Subcutaneous abdominal adipose tissue (tissue), 5 donors: Measurements from ENCODE around the gene DLG2.

Experiments used
- H3K27ac ChIP-seq: one replicate; pipeline ENCODE4 v1.7.0; 2013; ENCODE audit warnings: low read depth, mild to moderate bottlenecking, inconsistent platforms, low read length, moderate library complexity
- H3K27me3 ChIP-seq, 5 donors: one replicate each; pipeline ENCODE4 v1.7.0; 2013; ENCODE audit warnings: low read length in 5 of 5, inconsistent platforms in 1 of 5; ENCODE audit not compliant: control insufficient read depth in 5 of 5, insufficient read depth in 4 of 5
- H3K36me3 ChIP-seq, 5 donors: one replicate each; pipeline ENCODE4 v1.7.0; 2013; ENCODE audit warnings: low read length in 5 of 5; ENCODE audit not compliant: control insufficient read depth in 5 of 5, insufficient read depth in 5 of 5
- H3K4me1 ChIP-seq, 5 donors: one replicate each; pipeline ENCODE4 v1.7.0; 2013; ENCODE audit warnings: low read length in 5 of 5, mild to moderate bottlenecking in 3 of 5, moderate library complexity in 1 of 5; ENCODE audit not compliant: control insufficient read depth in 5 of 5, insufficient read depth in 5 of 5
- H3K4me3 ChIP-seq, 5 donors: one replicate each; pipeline ENCODE4 v1.7.0; 2013; ENCODE audit warnings: low read length in 5 of 5, low read depth in 1 of 5
- H3K9ac ChIP-seq, 5 donors: one replicate each; pipeline ENCODE4 v1.7.0; 2013; ENCODE audit warnings: low read length in 5 of 5, mild to moderate bottlenecking in 4 of 5, moderate library complexity in 3 of 5
- H3K9me3 ChIP-seq, 5 donors: one replicate each; pipeline ENCODE4 v1.7.0; 2013; ENCODE audit warnings: low read length in 5 of 5; ENCODE audit not compliant: control insufficient read depth in 5 of 5
- donor health status: healthy.
- donor health status: healthy.
- donor health status: healthy.
- donor health status: healthy.
- donor health status: healthy.

Gene DLG2

DNA sequence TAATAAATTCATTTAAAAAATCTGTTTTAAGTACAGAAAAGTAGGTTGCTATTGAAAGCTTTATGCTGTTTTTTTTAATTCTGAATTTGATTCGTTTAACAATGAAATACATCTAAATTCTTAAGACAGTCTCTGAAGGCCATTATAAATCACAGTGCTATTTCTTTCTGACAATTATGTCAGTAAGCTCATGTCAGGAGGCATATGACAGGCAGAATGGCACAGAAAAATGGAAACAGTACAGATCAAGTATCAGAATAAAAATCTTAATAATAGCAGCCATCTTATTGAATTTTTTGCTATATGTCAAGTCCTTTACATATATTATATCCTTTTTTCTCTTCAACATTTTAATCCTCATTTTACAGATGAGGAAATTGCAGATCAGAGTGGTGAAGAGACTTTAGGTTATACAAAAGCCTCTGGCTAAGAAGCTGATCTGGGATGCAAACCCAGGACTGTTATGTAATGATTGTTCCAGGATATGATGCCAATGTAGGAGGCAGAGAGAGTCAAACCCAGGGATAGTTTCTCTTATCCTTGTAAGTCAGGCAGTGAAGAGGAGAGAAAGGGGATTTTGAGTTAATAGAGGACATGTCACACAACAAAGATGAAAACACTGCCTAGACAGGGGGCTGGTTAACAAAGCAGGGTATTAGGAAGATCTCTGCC is 2057.9 kb downstream of the DLG2 start:
- no peak overlapping the region for H3K27ac ChIP-seq
- H3K9ac ChIP-seq, result no peak overlapping the region
- H3K27me3 ChIP-seq, result no peaks in the 10 kb centered on the region
- no peak overlapping the region for H3K4me3 ChIP-seq
- H3K4me1 ChIP-seq, result no peaks in the 10 kb centered on the region
- H3K36me3 ChIP-seq, result no peaks in the 10 kb centered on the region
- no peaks in the 10 kb centered on the region for H3K9me3 ChIP-seq

DNA sequence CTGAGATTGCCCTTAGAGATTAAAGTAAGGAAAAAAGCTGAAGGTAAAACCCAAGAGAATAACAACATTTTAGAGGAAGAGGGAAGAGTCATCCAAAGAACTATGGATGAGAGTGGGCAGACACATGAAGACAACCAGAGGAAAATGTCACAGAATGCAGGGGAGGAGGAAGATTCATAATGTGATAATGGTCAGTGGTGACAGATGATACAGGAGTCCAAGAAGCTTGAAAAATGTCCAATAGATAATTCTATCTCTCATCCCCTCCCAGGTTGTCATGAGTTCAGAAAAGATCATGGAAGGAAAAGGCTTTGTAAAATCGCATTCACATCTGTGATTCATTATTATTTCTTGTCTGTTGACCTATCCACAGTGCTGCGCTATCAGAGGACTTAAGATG is 2058.6 kb downstream of the DLG2 start:
- Histone ChIP-seq H3K27me3 (no peaks in the 10 kb centered on the region), H3K27ac (no peak overlapping the region), H3K4me1 (no peaks in the 10 kb centered on the region), H3K9me3 (no peaks in the 10 kb centered on the region), H3K9ac (no peak overlapping the region), H3K36me3 (no peaks in the 10 kb centered on the region), H3K4me3 (no peak overlapping the region)

DNA sequence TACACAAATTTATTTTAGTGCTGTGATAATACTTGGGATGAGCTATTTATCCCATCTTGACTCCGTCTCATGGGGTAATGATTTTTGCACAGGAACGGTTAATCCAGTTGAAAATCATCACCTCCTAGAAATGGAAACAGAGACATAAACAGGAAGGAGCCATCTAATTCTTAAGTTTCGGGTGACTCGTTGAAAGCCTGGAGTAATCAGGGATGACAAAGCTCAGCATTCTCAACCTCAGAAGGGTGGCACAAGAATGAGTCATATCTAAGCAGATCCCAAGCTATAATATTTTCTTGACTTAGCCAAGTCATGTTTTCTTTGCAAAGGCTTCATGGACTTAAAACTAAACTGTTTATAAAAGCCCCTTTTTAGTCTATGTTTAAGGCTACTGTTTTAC is 2060.2 kb downstream of the DLG2 start:
- no peaks in the 10 kb centered on the region for H3K4me1 ChIP-seq
- H3K4me3 ChIP-seq, result no peak overlapping the region
- H3K27me3 ChIP-seq, result no peaks in the 10 kb centered on the region
- no peaks in the 10 kb centered on the region for H3K9me3 ChIP-seq
- no peaks in the 10 kb centered on the region for H3K36me3 ChIP-seq
- H3K27ac ChIP-seq, result no peak overlapping the region
- no peak overlapping the region for H3K9ac ChIP-seq

DNA sequence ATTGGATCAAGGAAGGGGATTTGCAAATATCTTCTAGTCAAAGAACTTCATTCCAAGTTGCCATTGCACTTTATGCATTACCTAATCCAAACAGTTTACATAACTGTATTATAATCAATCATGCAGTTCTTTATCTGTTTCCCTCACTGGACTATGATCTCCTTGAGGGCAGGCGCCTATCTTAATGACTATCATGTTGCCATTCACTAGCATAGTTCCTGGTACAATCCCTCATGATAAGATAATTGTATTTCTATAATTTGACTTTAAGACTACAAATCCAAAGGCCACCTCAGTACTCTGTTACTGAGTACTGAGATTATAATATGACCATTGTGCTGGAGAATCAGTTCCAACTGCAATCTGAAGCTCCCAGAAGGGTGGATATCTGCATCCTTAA is 2062.3 kb downstream of the DLG2 start:
- Histone ChIP-seq H3K27me3 (no peaks in the 10 kb centered on the region), H3K27ac (no peak overlapping the region), H3K36me3 (no peaks in the 10 kb centered on the region), H3K4me3 (no peak overlapping the region), H3K9me3 (no peaks in the 10 kb centered on the region), H3K4me1 (no peaks in the 10 kb centered on the region), H3K9ac (no peak overlapping the region)

DNA sequence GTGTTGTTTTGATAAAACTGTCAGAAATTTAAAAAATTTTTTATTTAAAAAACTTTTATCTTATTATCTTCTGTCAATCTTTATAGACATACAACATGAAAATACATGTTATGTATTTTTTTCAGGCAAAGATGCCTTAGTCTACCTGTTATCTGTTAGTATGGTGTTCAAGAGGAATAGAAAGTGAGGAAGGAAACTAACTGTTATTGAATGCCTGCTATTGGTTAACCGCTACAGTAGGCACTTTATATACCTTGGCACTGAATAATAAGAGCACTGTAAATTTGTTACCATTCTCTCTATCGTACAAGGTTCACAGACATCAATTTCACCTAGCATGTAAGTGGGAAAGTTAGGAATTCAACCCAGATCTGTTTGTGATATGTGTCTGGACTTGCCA is 2068.9 kb downstream of the DLG2 start:
- Histone ChIP-seq H3K4me1 (no peaks in the 10 kb centered on the region), H3K9me3 (no peaks in the 10 kb centered on the region), H3K4me3 (no peak overlapping the region), H3K27ac (no peak overlapping the region), H3K9ac (no peak overlapping the region), H3K27me3 (no peaks in the 10 kb centered on the region), H3K36me3 (no peaks in the 10 kb centered on the region)

DNA sequence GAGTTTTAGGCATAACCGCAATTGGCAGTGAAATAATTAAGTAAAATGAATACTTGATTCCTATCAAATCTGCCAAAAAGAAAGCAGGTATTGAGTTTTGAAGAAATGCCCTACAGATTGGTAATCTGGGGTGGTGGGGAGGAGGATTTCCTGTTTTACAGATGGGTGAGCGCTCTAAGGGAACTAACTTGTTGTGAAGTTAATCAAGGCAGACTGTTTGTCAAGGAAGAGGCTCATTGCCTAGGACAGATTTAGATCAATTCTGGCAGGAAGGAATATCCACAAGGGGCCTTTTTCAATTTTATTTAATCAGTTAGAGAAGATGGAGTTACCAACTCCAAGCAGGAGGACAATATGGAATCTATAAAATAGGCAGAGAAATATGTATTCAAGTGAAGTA is 2069.5 kb downstream of the DLG2 start:
- Histone ChIP-seq H3K27me3 (no peaks in the 10 kb centered on the region), H3K27ac (no peak overlapping the region), H3K9ac (no peak overlapping the region), H3K4me3 (no peak overlapping the region), H3K9me3 (no peaks in the 10 kb centered on the region), H3K4me1 (no peaks in the 10 kb centered on the region), H3K36me3 (no peaks in the 10 kb centered on the region)

DNA sequence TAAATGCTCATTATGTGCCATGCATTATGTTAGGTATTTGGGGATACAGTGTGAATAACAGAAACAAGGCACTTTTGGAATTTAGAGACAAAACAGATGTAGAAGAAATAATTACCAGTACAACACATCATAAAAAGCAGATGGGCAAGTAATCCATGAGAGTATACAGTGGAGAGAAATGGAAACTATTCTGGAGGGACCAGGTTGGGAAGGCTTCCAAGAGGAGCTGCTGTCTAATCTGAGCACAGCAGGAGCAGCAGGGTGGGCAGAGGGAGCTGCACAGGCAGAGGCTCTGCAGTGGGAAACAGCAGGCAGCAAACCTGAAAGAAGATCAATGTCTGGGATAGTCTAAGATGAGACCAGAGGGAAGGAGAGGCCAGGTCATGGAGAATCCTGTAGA is 2072.3 kb downstream of the DLG2 start:
- H3K36me3 ChIP-seq, result no peaks in the 10 kb centered on the region
- H3K9ac ChIP-seq, result no peak overlapping the region
- H3K27ac ChIP-seq, result no peak overlapping the region

DNA sequence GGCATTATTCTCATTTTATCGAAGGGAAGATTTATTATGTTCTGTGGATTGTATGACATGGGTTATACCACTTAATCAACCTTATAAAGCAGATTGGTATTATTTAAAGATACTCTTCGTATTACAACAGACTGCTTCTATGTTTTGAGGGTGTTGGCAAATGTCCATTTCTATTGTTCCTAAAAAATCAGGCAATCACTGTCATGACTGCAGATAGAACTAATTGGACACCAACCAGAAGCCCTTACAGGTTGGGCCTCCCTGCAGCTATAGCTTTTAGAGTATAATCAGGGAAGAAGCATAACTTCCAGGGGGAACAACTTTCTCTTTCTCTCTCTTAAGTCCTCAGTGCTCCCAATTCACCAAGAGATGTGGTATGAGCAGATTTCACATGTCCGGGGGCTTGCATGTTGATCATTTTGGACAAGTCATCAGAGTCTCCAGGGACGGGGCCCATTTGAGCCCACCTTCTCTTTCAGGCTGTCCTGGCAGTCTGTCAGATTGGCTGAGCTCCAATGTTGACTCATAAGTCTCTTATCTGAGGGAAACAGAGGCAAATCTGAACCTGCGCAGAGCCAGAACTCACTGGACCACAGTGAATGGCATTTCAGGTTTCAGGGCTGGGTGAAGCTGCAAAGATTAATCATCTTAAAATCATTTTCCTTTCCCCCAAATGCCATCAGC is 2077.0 kb downstream of the DLG2 start:
- no peak overlapping the region for H3K27ac ChIP-seq
- no peaks in the 10 kb centered on the region for H3K9me3 ChIP-seq
- H3K27me3 ChIP-seq, result no peaks in the 10 kb centered on the region
- no peaks in the 10 kb centered on the region for H3K36me3 ChIP-seq
- H3K4me1 ChIP-seq, result no peaks in the 10 kb centered on the region
- H3K4me3 ChIP-seq, result no peak overlapping the region
- no peak overlapping the region for H3K9ac ChIP-seq

More for the DNA sequence above, 2072.3 kb downstream of the DLG2 start:
- no peaks in the 10 kb centered on the region for H3K4me1 ChIP-seq
- no peak overlapping the region for H3K4me3 ChIP-seq
- H3K9me3 ChIP-seq, result no peaks in the 10 kb centered on the region
- no peaks in the 10 kb centered on the region for H3K27me3 ChIP-seq

DNA sequence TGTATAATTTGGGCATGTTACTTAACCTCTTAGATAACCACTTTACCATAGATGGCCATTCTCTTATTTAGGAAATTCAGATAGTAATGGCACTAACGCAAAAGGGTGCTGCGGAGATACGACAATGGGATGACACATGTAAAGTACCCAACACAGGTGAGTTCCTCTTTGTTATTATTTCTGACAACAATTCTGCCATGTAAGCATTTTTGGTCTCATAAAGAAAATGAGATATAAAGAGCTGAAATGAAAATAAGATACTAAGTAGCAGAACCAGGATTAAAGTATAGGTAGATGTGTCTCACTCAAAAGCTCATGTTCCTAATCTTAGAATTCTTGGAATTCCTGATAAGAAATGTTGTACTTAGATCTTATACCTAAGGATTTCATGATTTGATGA is 2080.8 kb downstream of the DLG2 start:
- no peak overlapping the region for H3K4me3 ChIP-seq
- no peak overlapping the region for H3K27ac ChIP-seq
- no peaks in the 10 kb centered on the region for H3K36me3 ChIP-seq
- no peaks in the 10 kb centered on the region for H3K27me3 ChIP-seq
- no peaks in the 10 kb centered on the region for H3K4me1 ChIP-seq
- H3K9me3 ChIP-seq, result no peaks in the 10 kb centered on the region
- H3K9ac ChIP-seq, result no peak overlapping the region

DNA sequence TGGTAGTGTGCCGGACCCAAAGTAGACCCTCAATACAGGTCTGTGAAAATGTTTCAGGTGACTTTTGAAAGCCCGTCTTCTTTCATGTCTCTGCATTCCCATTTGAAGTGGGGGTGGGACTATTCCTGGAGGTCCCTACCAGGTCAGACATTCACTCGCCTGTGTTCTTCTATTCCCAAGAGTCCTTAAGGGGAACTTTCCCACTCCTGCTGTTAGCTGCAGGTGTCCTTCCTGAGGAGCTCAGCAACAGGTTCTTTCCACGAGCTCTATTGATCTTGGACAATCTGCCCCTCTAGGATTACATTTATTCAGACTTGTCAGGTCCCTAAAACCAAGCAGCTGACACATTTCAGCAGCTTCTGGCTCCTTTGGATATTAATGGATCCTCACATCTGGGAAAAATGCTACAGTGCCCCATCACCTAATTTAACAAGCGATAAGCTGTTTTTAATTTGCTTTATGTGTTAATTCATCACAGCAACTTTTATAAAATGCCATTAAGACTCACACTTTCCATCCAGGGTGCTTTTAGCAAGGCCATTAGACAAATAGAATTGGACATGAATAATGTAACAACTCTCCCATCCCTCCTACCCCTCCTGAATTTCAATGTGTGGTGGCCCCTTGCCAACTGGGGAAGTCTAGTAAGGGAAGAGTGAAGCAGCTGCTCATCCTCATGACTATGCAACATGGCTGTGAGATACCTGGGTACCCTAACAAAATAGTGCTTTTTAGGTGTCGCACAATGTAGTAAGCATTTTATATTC is 2081.5 kb downstream of the DLG2 start:
- Histone ChIP-seq H3K9ac (no peak overlapping the region), H3K4me1 (no peaks in the 10 kb centered on the region), H3K9me3 (no peaks in the 10 kb centered on the region), H3K27me3 (no peaks in the 10 kb centered on the region), H3K36me3 (no peaks in the 10 kb centered on the region), H3K4me3 (no peak overlapping the region), H3K27ac (no peak overlapping the region)
